SK-N-MC (cell line): ENCODE results near the gene PCIF1.
"Not testable (repeated sequence)": the region's sequence is repeated elsewhere in the genome, so short reads cannot be mapped to it uniquely, and the experiment has no call there.

ENCODE experiments used
- DNase-seq: peaks from one replicate; pipeline ENCODE4 v3.0.0-alpha.2; 2011; ENCODE audit warnings: low read depth, low spot score
- H3K27ac ChIP-seq: fragments of 200-600 bp; sonication (generic); 2 replicates; pipeline ENCODE4 v1.5.1; 2016; ENCODE audit warnings: mixed run types
- H3K36me3 ChIP-seq: fragments of 200-600 bp; sonication (generic); 2 replicates; pipeline ENCODE4 v1.6.1; 2017; ENCODE audit warnings: antibody characterized with exemption, low read length, mixed read lengths; ENCODE audit not compliant: insufficient read depth
- H3K4me3 ChIP-seq: fragments of 200-600 bp; sonication (generic); 2 replicates; pipeline ENCODE4 v1.5.1; 2016
- H3K9ac ChIP-seq: fragments of 200-600 bp; sonication (generic); 2 replicates; pipeline ENCODE4 v1.8.0; 2017; ENCODE audit warnings: mixed run types, mixed read lengths; ENCODE audit not compliant: insufficient read length
- H3K9me3 ChIP-seq: fragments of 200-600 bp; sonication (generic); 2 replicates; pipeline ENCODE4 v1.6.1; 2017; ENCODE audit warnings: low read depth, mild to moderate bottlenecking, antibody characterized with exemption, low read length, moderate library complexity, mixed read lengths
- EZH2 ChIP-seq: fragments of 200-600 bp; sonication (generic); IDR thresholded peaks from one replicate; pipeline ENCODE4 v1.6.1; 2017; ENCODE audit warnings: antibody characterized with exemption
- FOXP2 ChIP-seq: optimal IDR thresholded peaks from 2 replicates; pipeline ENCODE3; 2011; ENCODE audit warnings: mild to moderate bottlenecking, moderate library complexity; ENCODE audit not compliant: insufficient read depth; ENCODE audit errors: extremely low read length, control extremely low read depth
- POLR2AphosphoS5 ChIP-seq: IDR thresholded peaks from 2 replicates; pipeline ENCODE4 v1.6.1; 2012; ENCODE audit warnings: mild to moderate bottlenecking, low read depth, low read length, borderline replicate concordance

Gene PCIF1

DNA sequence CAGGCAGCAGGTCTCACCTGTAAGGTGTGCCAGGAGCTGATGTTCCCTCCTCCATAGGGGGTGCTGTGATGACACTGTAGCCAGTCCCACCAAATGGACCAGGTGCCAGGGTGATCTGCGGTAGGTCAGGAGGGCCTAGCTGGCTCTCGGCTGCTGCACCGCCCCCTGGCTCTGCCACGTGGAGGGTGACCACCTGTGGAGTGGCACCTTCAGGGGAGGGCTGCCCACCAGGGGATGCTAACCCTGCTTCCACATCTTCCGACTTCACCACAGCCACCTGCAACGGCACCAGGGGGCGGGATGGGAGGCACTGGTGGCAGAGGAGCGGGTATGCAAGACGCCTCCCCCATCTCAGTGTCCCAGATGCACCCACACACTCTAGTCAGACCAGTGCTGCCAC is 19.2 kb downstream of the PCIF1 start:
- TF ChIP-seq FOXP2 = no peak
- no peak for TF ChIP-seq POLR2AphosphoS5
- TF ChIP-seq EZH2 = no peak
- Histone ChIP-seq H3K9me3 (no peaks in the 10 kb centered on the region), H3K27ac (no peak overlapping the region), H3K4me3 (no peak overlapping the region), H3K9ac (no peak overlapping the region), H3K36me3 (peaks cover 53% of the 10 kb centered on the region)
- no peak for DNase-seq

DNA sequence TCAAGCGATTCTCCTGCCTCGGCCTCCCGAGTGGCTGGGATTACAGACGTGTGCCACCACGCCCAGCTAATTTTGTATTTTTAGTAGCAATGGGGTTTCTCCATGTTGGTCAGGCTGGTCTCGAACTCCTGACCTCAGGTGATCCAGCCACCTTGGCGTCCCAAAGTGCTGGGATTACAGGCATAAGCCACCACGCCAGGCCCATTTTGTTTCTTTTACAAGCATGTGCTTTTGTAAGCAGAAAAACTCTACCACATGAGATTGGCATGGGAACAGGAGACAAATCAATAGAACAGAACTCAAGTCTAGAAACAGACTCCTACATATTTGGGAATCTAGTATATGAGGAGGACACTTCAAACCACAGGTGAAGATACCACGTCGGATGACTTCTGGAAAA is 21.8 kb downstream of the PCIF1 start:
- not testable (repeated sequence) for DNase-seq, H3K9ac ChIP-seq, H3K4me3 ChIP-seq, H3K9me3 ChIP-seq, H3K27ac ChIP-seq
- peaks cover 60% of the 10 kb centered on the region for H3K36me3 ChIP-seq

DNA sequence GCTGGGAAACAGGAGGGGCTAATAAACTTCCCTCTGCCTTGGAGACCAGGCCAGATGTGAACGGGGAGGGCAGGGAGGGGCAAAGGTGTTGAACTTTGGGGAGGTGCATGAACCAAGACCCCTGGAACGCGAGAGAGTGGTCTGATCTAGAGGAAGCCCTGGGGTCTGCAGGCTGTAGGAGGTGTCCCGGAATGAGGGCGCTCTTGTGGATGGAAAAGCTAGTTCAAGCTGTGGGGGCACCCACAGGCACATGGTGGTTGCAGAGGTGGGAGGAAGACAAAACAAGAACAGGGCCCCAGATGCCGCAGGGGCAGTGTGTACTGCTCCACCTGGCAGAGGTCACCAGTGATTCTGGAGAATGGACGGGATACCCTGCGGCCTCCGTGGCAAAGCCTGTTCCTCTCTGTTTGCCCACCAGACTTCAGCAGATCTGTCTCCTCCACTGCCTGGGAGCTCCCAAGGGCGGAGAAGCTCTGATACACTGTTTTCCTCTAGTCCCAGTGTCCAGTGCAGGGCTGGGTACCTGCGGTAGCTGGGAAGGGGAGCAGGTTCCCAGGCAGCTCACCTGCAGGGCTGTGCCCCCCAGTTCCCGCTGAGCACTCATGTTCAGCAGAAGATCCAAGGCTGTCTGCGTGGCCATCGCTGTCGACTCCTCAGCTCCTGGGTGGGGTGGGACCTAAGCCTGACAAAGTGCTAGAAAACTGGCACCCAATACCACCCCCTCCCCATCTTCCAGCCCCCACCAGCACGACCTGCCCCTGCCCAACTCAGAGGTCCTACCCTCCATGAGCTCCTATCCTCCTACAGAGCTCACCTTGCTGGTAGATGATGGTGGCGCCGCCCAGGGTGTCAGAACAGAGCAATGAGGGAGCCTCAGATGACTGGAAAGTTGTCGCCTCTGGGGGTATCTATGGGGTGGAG is 22.8 kb downstream of the PCIF1 start:
- TF ChIP-seq EZH2 = no peak
- no peak overlapping the region for H3K27ac ChIP-seq
- no peak overlapping the region for H3K9ac ChIP-seq
- H3K9me3 ChIP-seq = no peaks in the 10 kb centered on the region
- peaks cover 55% of the 10 kb centered on the region for H3K36me3 ChIP-seq
- no peak for DNase-seq
- H3K4me3 ChIP-seq = no peak overlapping the region

DNA sequence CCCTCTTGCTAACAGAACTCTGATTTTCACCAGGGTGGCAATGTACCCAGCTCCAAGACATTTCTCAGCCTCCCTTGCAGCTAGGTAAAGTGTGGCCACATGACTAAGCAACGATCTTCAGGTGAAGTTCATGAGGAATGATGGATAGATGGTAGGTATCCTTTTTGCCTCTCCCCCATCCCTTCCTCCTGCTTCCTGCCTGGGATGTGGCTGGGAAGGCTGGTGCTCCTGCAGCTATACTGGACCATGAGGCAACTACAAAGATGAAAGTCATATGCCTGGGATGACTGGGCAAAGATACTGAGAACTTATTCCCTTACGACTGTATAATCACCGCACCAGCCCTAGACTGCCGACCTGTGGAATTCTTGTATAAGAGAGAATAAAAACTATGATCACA is 24.1 kb downstream of the PCIF1 start:
- DNase-seq = no peak
- H3K36me3 ChIP-seq = peaks cover 50% of the 10 kb centered on the region
- no peak for TF ChIP-seq FOXP2
- no peak for TF ChIP-seq EZH2
- TF ChIP-seq POLR2AphosphoS5 = no peak
- H3K9ac ChIP-seq = no peak overlapping the region
- H3K4me3 ChIP-seq = no peak overlapping the region
- H3K9me3 ChIP-seq = no peaks in the 10 kb centered on the region
- no peak overlapping the region for H3K27ac ChIP-seq

DNA sequence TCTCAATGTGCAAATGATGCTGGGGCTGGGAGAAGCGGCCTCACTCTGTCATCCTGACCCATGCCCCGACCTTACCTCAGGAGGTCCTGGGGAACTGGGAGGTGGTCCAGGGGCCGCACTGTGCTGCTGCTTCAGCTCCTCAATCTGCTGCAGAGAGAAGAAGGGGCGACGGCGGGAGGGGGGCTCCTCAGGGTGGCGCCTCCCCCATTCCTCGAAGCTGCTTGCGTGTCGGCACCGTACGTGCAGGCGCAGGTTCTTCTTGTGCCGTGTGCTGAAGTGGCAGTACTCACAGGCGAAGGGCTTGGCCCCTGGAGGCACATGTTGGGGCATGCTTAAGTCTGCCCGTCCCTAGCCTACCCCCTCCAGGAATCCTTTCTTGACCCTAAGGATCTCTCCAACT is 24.6 kb downstream of the PCIF1 start:
- H3K9ac ChIP-seq = no peak overlapping the region
- H3K4me3 ChIP-seq = no peak overlapping the region
- no peak overlapping the region for H3K27ac ChIP-seq
- H3K36me3 ChIP-seq = peaks cover 54% of the 10 kb centered on the region
- TF ChIP-seq EZH2 (no peak), POLR2AphosphoS5 (no peak), FOXP2 (no peak)
- H3K9me3 ChIP-seq = no peaks in the 10 kb centered on the region
- no peak for DNase-seq

DNA sequence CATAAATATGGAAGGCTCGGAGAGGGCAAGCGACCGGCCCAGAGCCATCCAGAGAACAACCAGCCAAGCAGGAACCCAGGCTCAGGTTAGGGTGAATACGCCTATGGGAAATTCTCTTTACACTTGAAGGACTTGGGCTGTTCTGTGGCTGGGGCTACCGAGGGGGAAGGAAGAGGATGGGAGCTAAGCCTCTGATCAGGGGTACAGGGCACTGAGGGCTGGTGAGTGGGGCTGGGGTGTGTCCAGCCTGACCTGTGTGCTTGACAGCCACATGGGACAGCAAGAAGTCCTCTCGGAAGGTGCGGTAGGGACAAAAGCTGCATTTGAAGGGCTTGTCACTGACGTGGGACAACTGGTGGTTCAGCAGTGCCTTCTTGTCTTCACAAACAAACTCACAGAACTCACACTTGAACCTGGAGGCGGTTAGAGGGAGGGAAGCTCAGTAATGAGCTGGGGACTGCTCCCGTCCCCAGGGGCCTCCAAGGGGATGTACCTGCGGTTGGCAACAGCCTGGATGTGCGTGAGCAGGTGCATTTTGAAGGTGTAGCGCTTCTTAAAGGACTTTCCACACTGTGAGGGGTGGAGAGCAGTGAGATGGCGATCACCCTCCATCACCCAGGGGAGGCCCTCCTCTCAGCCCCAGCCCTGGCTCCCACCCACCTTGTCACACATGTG is 25.6 kb downstream of the PCIF1 start:
- Histone ChIP-seq H3K4me3 (no peak overlapping the region), H3K36me3 (peaks cover 61% of the 10 kb centered on the region)

DNA sequence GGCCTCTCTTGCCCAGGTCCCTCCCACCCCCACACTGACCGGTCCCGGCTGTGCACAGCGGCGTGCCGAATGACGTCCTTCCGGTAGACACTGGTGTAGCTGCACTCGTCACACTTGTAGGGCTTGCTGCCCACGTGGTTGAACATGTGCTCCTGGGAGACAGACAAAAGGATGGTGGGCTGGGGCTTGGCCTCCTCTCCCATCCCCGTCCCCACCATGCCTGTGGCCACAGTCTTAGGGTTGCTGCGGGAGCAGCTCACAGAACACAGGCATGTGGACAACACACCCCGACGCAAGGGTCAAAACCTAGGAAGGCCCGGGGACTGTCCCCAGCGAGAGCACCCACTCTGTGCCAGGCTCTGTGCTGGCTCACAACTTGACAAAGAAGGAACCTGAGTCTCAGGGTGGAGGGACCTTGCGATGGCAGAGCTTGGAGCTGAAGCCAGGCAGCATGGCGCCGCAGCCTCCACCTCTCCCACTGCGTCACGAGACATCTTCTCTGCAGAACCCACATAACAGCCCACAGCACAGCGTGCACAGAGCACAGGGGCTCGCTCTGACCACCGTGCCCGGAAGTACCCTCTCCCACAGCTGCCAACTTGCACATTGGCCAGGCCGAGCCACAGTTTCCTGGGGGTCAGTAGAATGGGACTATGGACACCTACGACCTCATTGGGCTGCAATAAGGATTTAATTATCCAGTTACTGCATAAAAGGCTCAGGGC is 27.7 kb downstream of the PCIF1 start:
- Histone ChIP-seq H3K4me3 (no peak overlapping the region), H3K9ac (no peak overlapping the region), H3K27ac (no peak overlapping the region), H3K36me3 (peaks cover 72% of the 10 kb centered on the region), H3K9me3 (no peaks in the 10 kb centered on the region)
- TF ChIP-seq FOXP2 = no peak
- no peak for TF ChIP-seq EZH2
- no peak for TF ChIP-seq POLR2AphosphoS5
- no peak for DNase-seq

More for the DNA sequence above, 25.6 kb downstream of the PCIF1 start:
- TF ChIP-seq POLR2AphosphoS5 (no peak), EZH2 (no peak), FOXP2 (no peak)
- no peak for DNase-seq
- Histone ChIP-seq H3K9ac (no peak overlapping the region), H3K27ac (no peak overlapping the region), H3K9me3 (no peaks in the 10 kb centered on the region)

DNA sequence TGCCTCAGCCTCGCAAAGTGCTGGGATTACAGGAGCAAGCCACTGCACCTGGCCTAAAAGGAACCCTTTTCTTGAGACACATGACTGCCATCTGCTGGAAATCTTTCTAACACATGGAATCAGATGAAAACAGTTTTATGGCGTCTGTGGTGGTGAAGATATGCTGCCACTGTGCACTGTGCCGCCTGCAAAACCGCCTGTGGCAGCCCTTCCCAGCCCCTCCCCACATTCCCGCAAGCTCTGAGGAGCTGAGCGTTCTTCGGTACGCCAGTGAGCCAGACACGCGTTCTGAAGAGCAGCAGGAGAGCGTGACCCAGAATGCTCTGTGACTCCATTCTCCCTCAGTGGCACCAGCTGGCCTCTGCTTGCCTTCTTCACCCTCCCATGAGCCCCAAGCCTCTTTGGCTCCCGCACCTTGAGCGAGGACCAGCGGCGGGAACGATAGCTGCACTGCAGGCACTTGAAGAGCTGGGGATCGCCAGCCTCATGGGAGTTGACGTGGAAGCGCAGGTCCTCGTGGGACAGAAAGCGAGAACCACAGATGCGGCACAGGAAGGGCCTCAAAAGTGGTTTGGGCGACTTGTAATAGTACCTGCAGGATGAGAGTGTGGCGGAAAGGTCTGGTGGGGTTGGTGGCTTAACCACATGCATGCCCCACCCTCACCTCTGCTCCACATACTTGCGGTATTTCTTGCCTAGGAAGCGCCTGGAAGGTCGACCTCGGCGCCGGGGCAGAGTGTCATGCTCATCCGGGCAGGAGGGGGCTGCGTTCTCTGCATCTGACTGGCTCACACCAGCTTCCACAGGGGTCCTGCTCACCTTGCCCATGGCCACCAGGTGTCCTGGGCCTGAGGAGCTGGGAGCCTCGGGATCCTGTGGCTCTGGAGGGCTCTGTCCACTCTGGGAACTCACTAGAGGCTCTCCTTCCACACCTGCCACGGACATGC is 28.8 kb downstream of the PCIF1 start:
- no peak overlapping the region for H3K27ac ChIP-seq
- no peak overlapping the region for H3K4me3 ChIP-seq
- H3K9me3 ChIP-seq = no peaks in the 10 kb centered on the region
- TF ChIP-seq EZH2 = no peak
- TF ChIP-seq POLR2AphosphoS5 = no peak
- TF ChIP-seq FOXP2 = no peak
- H3K36me3 ChIP-seq = peaks cover 79% of the 10 kb centered on the region
- no peak overlapping the region for H3K9ac ChIP-seq
- DNase-seq = no peak
